BLaER1 (cell line): ENCODE results near the gene ERC2.

Experiments
- H3K27ac ChIP-seq: shearing (Covaris generic); formaldehyde crosslinking; 2 replicates; pipeline ENCODE4 v1.8.1; 2022
- H3K27me3 ChIP-seq: shearing (Covaris generic); formaldehyde crosslinking; 2 replicates; pipeline ENCODE4 v1.8.1; 2022
- H3K36me3 ChIP-seq: shearing (Covaris generic); formaldehyde crosslinking; 2 replicates; pipeline ENCODE4 v1.8.1; 2022
- H3K4me1 ChIP-seq: shearing (Covaris generic); formaldehyde crosslinking; 2 replicates; pipeline ENCODE4 v1.8.1; 2022
- H3K4me2 ChIP-seq: shearing (Covaris generic); formaldehyde crosslinking; 2 replicates; pipeline ENCODE4 v1.8.1; 2022
- H3K4me3 ChIP-seq: shearing (Covaris generic); formaldehyde crosslinking; 2 replicates; pipeline ENCODE4 v1.8.1; 2022
- H3K9ac ChIP-seq: shearing (Covaris generic); formaldehyde crosslinking; 2 replicates; pipeline ENCODE4 v1.8.1; 2022
- H3K9me3 ChIP-seq: shearing (Covaris generic); formaldehyde crosslinking; 2 replicates; pipeline ENCODE4 v1.8.1; 2022
- H4K20me1 ChIP-seq: shearing (Covaris generic); formaldehyde crosslinking; 2 replicates; pipeline ENCODE4 v1.8.1; 2022
- Cebpa-rat ChIP-seq: shearing (Covaris generic); IDR thresholded peaks from 2 replicates; pipeline ENCODE4 v1.8.1; 2022

Gene ERC2

DNA sequence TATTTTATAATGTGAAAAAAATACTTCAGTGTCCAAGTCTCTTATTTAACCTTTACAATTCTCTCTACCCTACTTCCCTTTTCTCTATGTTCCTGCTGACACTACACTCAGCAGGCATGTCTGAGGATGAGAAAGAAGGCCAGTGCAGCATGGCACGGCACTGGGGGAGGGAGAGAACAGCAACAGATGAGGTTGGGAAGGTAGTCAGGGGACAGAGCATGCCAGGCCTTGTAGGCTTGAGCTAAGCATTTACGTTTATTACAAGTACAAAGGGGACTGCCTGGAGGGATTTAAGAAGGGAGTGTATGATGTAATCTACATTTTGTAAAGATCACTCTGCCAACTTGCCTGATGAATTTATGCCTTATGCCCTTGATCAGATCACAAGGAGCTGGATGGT, 863.9 kb downstream of the ERC2 start:
- Histone ChIP-seq H3K27me3 (no peaks in the 10 kb centered on the region), H3K36me3 (no peaks in the 10 kb centered on the region), H3K9ac (no peak overlapping the region), H4K20me1 (no peaks in the 10 kb centered on the region), H3K27ac (no peak overlapping the region), H3K4me1 (peaks cover 10% of the 10 kb centered on the region), H3K9me3 (no peaks in the 10 kb centered on the region; the same call in 1 of the 2 replicates), H3K4me3 (no peak overlapping the region), H3K4me2 (no peak overlapping the region)
- TF ChIP-seq Cebpa-rat: no peak

DNA sequence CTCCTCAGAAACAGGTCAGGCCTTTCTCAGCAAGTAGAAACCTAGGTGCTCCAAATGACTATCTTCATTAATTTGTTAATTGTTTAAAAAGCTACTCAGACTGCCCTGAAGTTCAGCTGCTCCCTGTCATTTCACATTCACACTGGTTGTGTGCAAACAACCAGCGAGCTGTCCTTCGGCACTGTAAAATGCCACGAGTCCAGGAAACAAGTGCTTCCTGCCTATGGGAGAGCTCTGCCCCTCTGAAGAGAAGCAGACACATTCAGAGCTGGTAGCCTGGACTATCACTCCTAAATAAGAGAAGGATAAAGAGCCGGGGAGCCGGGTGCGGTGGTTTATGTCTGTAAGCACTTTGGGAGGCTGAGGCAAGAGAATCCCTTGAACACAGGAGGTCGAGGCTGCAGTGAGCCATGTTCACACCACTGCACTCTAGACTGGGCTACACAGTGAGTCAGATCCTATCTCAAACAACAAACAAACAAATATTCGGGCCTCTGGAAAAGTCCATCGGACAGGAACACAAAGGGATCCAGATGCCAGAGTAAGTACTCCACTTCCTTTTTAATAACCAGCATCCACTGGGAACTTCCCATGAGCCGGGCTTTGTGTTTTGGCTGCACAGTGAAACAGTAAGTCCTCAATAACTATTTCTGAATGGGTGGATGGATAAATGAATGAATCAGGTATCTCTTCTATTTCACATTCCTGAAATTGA, 866.7 kb downstream of the ERC2 start:
- Histone ChIP-seq H3K4me2 (peak overlapping the region; percentile 16; the same call in 1 of the 2 replicates), H3K4me3 (no peak overlapping the region), H3K9ac (no peak overlapping the region), H3K27ac (no peak overlapping the region), H3K36me3 (no peaks in the 10 kb centered on the region), H3K27me3 (no peaks in the 10 kb centered on the region), H3K9me3 (no peaks in the 10 kb centered on the region), H3K4me1 (peaks cover 10% of the 10 kb centered on the region), H4K20me1 (no peaks in the 10 kb centered on the region)
- TF ChIP-seq Cebpa-rat: no peak

GRCh38 chr3:55598224-55598623, 870.0 kb downstream of the ERC2 start:
- TF ChIP-seq Cebpa-rat: no peak
- Histone ChIP-seq H3K27me3 (no peaks in the 10 kb centered on the region), H4K20me1 (no peaks in the 10 kb centered on the region), H3K4me2 (no peak overlapping the region), H3K4me1 (peaks cover 10% of the 10 kb centered on the region), H3K27ac (no peak overlapping the region), H3K36me3 (no peaks in the 10 kb centered on the region), H3K9ac (no peak overlapping the region), H3K9me3 (no peaks in the 10 kb centered on the region), H3K4me3 (no peak overlapping the region)

- no peak overlapping the region for H3K27ac ChIP-seq
- no peaks in the 10 kb centered on the region for H3K36me3 ChIP-seq
- no peaks in the 10 kb centered on the region for H3K9me3 ChIP-seq
- no peaks in the 10 kb centered on the region for H3K27me3 ChIP-seq
- no peak overlapping the region for H3K9ac ChIP-seq
- peaks cover 10% of the 10 kb centered on the region for H3K4me1 ChIP-seq
- no peak overlapping the region for H3K4me2 ChIP-seq
- no peaks in the 10 kb centered on the region for H4K20me1 ChIP-seq
- no peak for TF ChIP-seq Cebpa-rat
- H3K4me3 ChIP-seq: no peak overlapping the region
Measured at GRCh38 chr3:55597641-55598040, 870.6 kb downstream of the ERC2 start.

DNA sequence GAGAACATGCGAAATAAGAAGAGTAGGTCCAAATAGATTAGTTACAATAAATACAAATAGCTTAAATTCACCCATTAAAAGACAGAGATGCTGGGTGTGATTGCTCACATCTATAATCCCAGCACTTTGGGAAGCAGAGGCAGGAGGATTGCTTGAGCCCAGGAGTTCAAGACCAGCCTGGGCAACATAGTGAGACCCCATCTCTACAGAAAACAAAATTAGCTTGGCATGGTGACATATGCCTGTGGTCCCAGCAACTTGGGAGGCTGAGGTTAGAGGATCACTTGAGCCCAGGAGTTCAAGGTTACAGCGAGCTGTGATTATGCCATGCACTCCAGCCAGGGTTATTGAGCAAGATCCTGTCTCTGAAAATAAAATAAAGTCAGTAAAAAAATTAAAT, 872.1 kb downstream of the ERC2 start:
- Histone ChIP-seq H3K9ac (no peak overlapping the region), H3K9me3 (no peaks in the 10 kb centered on the region), H3K4me2 (no peak overlapping the region), H3K4me1 (peaks cover 5% of the 10 kb centered on the region), H3K27ac (no peak overlapping the region), H3K4me3 (no peak overlapping the region), H3K36me3 (no peaks in the 10 kb centered on the region), H3K27me3 (no peaks in the 10 kb centered on the region), H4K20me1 (no peaks in the 10 kb centered on the region)
- no peak for TF ChIP-seq Cebpa-rat

DNA sequence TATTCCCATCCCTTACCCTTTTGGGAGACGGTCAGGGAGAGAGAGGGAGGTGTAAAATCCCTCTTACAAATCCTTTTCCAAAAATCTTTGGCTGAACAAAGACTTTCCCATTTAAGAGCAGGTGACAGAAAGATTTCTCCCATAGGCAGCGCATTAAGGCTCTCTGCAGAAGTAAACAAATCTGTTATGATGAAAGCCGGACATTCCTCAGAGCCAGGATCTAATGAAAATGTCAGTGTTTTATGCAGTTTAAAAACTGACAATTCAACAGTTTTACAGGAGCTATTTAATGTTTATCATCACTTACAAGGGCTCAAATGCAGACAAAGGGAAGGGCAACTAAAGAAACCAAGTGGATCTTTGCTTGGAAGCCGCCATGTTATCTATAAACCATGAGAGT, 872.8 kb downstream of the ERC2 start:
- Histone ChIP-seq H3K4me1 (no peaks in the 10 kb centered on the region), H3K36me3 (no peaks in the 10 kb centered on the region), H4K20me1 (no peaks in the 10 kb centered on the region), H3K9ac (no peak overlapping the region), H3K27me3 (no peaks in the 10 kb centered on the region), H3K27ac (no peak overlapping the region), H3K4me3 (no peak overlapping the region), H3K9me3 (no peaks in the 10 kb centered on the region), H3K4me2 (no peak overlapping the region)
- no peak for TF ChIP-seq Cebpa-rat

- Histone ChIP-seq H3K27ac (no peak overlapping the region), H3K27me3 (no peaks in the 10 kb centered on the region), H3K4me1 (0 out of 2 replicates have a peak, but pooled peaks cover under 1% of the 10 kb centered on the region), H3K4me2 (no peak overlapping the region), H4K20me1 (no peaks in the 10 kb centered on the region), H3K4me3 (no peak overlapping the region), H3K9ac (no peak overlapping the region), H3K36me3 (no peaks in the 10 kb centered on the region), H3K9me3 (no peaks in the 10 kb centered on the region)
- no peak for TF ChIP-seq Cebpa-rat
Measured at GRCh38 chr3:55592572-55592971, 875.7 kb downstream of the ERC2 start.

GRCh38 chr3:55591888-55592287, 876.4 kb downstream of the ERC2 start:
- Histone ChIP-seq H4K20me1 (no peaks in the 10 kb centered on the region), H3K9ac (no peak overlapping the region), H3K4me2 (no peak overlapping the region), H3K4me3 (no peak overlapping the region), H3K27ac (no peak overlapping the region), H3K36me3 (no peaks in the 10 kb centered on the region), H3K27me3 (no peaks in the 10 kb centered on the region), H3K9me3 (no peaks in the 10 kb centered on the region), H3K4me1 (0 out of 2 replicates have a peak, but pooled peaks cover 7% of the 10 kb centered on the region)
- TF ChIP-seq Cebpa-rat: no peak

DNA sequence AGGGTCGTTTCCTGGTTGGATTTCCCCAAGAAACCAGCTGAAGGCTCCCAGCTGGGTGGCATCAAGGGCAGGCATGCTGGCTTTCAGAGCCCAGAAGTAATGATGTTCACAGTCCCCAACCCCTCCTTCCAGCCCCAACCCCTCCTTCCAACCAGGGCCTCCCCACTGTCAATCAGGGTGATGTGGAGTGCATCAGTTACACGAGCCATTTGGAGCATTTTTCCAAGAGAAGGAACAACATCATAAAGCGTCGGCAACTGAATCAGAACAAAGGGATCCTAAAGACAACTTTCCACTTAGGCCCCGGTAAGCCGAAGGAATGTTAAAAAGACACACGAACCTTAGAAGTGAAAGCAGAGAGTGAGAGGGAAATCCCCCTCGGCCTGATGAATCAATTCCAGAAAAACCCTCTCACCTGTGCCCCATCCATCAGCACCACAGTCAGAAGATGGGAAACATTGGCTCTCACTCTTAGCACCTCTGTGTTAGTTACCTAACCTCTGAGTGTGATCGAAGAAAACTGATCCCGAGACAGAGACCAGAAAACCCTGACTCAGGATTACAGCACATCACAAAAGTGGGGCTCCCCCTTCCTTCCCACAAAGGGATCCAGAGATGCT, 880.0 kb downstream of the ERC2 start:
- Histone ChIP-seq H3K4me3 (no peak overlapping the region), H3K9me3 (no peaks in the 10 kb centered on the region), H3K4me1 (0 out of 2 replicates have a peak, but pooled peaks cover 7% of the 10 kb centered on the region), H3K9ac (no peak overlapping the region), H4K20me1 (no peaks in the 10 kb centered on the region), H3K27me3 (no peaks in the 10 kb centered on the region), H3K27ac (no peak overlapping the region), H3K4me2 (no peak overlapping the region), H3K36me3 (no peaks in the 10 kb centered on the region)
- no peak for TF ChIP-seq Cebpa-rat

DNA sequence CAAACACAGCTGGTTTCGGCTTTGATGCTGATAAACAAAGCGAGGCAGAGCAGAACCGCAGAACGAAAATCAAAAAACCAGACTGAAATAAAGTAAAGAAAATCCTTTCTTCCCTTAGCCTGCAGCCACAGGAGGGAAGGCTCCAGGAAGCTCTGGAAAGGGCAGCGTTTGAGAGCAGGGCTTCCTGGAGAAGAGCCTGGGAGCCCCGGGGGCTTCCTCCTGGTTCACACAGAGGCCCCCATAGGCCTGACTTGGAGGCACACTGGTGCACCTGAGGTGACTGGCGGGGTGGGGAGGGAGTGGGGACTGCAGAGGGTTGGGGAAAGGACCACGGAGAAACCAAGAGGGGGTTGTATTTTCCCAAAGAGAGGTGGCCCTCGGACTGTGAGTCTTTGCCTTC, 882.4 kb downstream of the ERC2 start:
- Histone ChIP-seq H3K27ac (no peak overlapping the region), H3K4me3 (no peak overlapping the region), H3K9ac (no peak overlapping the region), H3K9me3 (no peaks in the 10 kb centered on the region), H3K36me3 (no peaks in the 10 kb centered on the region), H4K20me1 (no peaks in the 10 kb centered on the region), H3K4me2 (no peak overlapping the region), H3K4me1 (0 out of 2 replicates have a peak, but pooled peaks cover 7% of the 10 kb centered on the region), H3K27me3 (no peaks in the 10 kb centered on the region)
- no peak for TF ChIP-seq Cebpa-rat
